Keratinocyte (primary cell): ENCODE results near the gene NUCKS1.

ENCODE experiments used
- EZH2 ChIP-seq: IDR thresholded peaks from one replicate; pipeline ENCODE4 v1.6.1; 2012; ENCODE audit warnings: inconsistent platforms, mild to moderate bottlenecking, low read length, moderate library complexity
- TF ChIP-seq, protein P1 (sequence below), 3 experiments: IDR thresholded peaks in 1 of 3; conservative IDR thresholded peaks in 1 of 3; optimal IDR thresholded peaks in 1 of 3; 2 replicates in 2 of 3; 3 replicates in 1 of 3; pipeline versions ENCODE3 to v1.5.1; 2011; ENCODE audit warnings: low read length in 3 of 3, mild to moderate bottlenecking in 3 of 3, moderate library complexity in 2 of 3, control low read depth in 1 of 3, inconsistent platforms in 1 of 3; ENCODE audit not compliant: insufficient read depth in 2 of 3; ENCODE audit errors: extremely low read depth in 1 of 3

DNA sequence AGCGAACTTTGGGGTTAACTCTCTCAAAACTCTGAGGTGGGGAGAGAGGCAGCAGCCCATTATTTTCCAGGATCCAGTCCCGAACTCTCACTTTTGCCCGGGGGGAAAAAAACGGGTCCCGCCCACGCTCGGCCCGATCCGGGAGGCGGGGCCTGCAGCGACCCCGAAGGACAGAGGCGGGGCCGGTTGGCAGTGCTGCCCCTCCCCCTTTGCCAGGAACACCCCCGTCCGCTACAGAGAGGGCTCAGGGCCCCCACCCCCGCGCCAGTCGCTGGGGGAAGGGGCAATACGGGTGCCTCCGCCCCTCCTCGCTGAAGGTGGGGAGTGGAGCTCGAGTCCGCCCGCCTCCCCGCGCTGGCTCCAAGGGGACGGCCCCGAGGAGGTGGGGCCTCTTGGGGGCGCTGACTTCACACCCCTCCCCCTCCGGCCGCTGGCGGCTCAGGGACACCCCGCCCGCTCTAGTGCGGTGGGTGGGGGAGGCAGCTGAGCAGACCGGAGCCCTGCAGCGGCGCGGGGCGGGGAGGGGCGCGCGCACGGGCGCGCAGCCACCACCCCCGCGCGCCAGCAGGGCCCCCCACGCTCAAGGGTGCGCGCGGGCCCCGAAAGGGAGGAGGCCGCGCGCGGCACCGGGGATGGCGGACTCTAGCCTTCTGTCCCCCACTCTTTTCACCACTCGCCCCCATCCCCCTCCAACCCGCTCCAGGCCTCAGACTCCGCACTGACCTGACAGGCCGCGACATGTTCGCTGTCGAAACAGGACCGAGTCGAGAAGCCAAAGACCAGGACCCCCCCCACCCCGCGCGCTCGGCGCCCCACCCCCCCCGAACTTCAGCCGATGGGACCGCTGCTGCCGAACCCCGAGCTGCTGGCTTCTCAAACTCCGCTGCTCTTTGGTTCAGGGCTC lies 496 bp downstream of the NUCKS1 start:
- TF ChIP-seq, protein P1, sequence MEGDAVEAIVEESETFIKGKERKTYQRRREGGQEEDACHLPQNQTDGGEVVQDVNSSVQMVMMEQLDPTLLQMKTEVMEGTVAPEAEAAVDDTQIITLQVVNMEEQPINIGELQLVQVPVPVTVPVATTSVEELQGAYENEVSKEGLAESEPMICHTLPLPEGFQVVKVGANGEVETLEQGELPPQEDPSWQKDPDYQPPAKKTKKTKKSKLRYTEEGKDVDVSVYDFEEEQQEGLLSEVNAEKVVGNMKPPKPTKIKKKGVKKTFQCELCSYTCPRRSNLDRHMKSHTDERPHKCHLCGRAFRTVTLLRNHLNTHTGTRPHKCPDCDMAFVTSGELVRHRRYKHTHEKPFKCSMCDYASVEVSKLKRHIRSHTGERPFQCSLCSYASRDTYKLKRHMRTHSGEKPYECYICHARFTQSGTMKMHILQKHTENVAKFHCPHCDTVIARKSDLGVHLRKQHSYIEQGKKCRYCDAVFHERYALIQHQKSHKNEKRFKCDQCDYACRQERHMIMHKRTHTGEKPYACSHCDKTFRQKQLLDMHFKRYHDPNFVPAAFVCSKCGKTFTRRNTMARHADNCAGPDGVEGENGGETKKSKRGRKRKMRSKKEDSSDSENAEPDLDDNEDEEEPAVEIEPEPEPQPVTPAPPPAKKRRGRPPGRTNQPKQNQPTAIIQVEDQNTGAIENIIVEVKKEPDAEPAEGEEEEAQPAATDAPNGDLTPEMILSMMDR (optimal IDR thresholded peaks at IDR 0.05 in 1 of 3, IDR thresholded peaks at IDR 0.05 in 1 of 3, conservative IDR thresholded peaks at IDR 0.05 in 1 of 3; ENCODE audit: extremely low read depth in 1 of 3, insufficient read depth in 2 of 3, low read length in 3 of 3) = peak in 1 of 3 experiments; percentile 16
- no peak for TF ChIP-seq EZH2
